ENCODE results near the gene TFCP2L1.

Gene TFCP2L1

GRCh38 chr2:121185571-121186074 lies 99.4 kb downstream of the TFCP2L1 start:
- no peak overlapping the region for H3K4me3 ChIP-seq (ENCODE audit: low read depth, low read length)
- TF ChIP-seq, protein P1, sequence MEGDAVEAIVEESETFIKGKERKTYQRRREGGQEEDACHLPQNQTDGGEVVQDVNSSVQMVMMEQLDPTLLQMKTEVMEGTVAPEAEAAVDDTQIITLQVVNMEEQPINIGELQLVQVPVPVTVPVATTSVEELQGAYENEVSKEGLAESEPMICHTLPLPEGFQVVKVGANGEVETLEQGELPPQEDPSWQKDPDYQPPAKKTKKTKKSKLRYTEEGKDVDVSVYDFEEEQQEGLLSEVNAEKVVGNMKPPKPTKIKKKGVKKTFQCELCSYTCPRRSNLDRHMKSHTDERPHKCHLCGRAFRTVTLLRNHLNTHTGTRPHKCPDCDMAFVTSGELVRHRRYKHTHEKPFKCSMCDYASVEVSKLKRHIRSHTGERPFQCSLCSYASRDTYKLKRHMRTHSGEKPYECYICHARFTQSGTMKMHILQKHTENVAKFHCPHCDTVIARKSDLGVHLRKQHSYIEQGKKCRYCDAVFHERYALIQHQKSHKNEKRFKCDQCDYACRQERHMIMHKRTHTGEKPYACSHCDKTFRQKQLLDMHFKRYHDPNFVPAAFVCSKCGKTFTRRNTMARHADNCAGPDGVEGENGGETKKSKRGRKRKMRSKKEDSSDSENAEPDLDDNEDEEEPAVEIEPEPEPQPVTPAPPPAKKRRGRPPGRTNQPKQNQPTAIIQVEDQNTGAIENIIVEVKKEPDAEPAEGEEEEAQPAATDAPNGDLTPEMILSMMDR (conservative IDR thresholded peaks at IDR 0.05; ENCODE audit: low read depth, low read length): no peak
- peak; percentile 2 for DNase-seq (ENCODE audit: low read depth)

DNA sequence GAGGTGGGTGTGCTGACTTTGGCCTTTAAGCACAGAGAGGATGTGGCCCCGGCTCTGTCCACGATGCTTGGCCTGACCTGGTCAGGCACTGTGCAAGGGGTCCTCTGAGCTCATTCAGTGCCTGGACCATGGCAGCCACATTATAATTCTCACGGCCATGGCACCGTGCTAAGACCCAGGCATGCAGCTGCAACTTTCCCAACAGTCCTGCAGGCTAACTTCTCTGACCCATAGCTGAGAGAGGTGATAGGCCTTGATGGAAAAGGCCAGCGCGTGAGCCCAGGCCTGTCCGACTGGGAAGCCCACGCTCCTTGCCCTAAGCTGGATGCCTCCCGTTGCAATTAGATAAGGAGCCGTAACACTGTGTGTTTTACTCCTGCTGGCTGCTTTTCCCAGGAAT lies 99.9 kb downstream of the TFCP2L1 start:
- DNase-seq (ENCODE audit: low read depth): no peak
- TF ChIP-seq, protein P1 (conservative IDR thresholded peaks at IDR 0.05; ENCODE audit: low read depth, low read length): no peak
- H3K4me3 ChIP-seq (ENCODE audit: low read depth, low read length): no peak overlapping the region

GRCh38 chr2:121184248-121184862 lies 100.6 kb downstream of the TFCP2L1 start:
- DNase-seq (ENCODE audit: low read depth): no peak
- no peak overlapping the region for H3K4me3 ChIP-seq (ENCODE audit: low read depth, low read length)
- TF ChIP-seq, protein P1 (conservative IDR thresholded peaks at IDR 0.05; ENCODE audit: low read depth, low read length): no peak

- no peak for DNase-seq (ENCODE audit: low read depth)
- TF ChIP-seq, protein P1 (conservative IDR thresholded peaks at IDR 0.05; ENCODE audit: low read depth, low read length): no peak
- H3K4me3 ChIP-seq (ENCODE audit: low read depth, low read length): no peak overlapping the region
Measured at GRCh38 chr2:121182520-121182919, 102.5 kb downstream of the TFCP2L1 start.

GRCh38 chr2:121179467-121179866 lies 105.5 kb downstream of the TFCP2L1 start:
- DNase-seq (ENCODE audit: low read depth): no peak
- no peak overlapping the region for H3K4me3 ChIP-seq (ENCODE audit: low read depth, low read length)
- TF ChIP-seq, protein P1 (conservative IDR thresholded peaks at IDR 0.05; ENCODE audit: low read depth, low read length): no peak

GRCh38 chr2:121178730-121179129 lies 106.3 kb downstream of the TFCP2L1 start:
- TF ChIP-seq, protein P1 (conservative IDR thresholded peaks at IDR 0.05; ENCODE audit: low read depth, low read length): no peak
- H3K4me3 ChIP-seq (ENCODE audit: low read depth, low read length): no peak overlapping the region
- DNase-seq (ENCODE audit: low read depth): no peak

- TF ChIP-seq, protein P1 (conservative IDR thresholded peaks at IDR 0.05; ENCODE audit: low read depth, low read length): no peak
- no peak overlapping the region for H3K4me3 ChIP-seq (ENCODE audit: low read depth, low read length)
- DNase-seq (ENCODE audit: low read depth): no peak
Measured at GRCh38 chr2:121177896-121178295, 107.1 kb downstream of the TFCP2L1 start.
